ENCODE measurements around the gene TRMT1L.
A peak's percentile ranks its signal among the peaks of the same experiment; 100 is the strongest.

Gene TRMT1L

DNA sequence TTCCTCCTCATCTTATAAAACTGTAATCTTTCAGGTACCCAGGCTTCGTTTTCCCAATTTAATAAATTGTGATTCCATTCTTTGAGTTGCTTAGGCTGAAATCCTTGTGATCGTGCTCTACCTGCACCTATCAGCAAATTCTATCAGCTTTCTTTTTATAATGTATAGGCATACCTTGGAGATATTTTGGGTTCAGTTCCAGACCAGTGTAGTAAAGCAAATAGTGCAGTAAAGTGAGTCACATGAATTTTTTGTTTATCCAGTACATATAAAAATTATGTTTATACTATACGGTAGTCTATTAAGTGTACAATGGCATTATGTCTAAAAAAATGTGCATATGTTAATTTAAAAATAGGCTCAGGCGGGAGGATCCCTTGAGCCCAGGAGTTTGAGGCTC is 5.7 kb upstream of the TRMT1L start:
- TF ChIP-seq, protein P1, sequence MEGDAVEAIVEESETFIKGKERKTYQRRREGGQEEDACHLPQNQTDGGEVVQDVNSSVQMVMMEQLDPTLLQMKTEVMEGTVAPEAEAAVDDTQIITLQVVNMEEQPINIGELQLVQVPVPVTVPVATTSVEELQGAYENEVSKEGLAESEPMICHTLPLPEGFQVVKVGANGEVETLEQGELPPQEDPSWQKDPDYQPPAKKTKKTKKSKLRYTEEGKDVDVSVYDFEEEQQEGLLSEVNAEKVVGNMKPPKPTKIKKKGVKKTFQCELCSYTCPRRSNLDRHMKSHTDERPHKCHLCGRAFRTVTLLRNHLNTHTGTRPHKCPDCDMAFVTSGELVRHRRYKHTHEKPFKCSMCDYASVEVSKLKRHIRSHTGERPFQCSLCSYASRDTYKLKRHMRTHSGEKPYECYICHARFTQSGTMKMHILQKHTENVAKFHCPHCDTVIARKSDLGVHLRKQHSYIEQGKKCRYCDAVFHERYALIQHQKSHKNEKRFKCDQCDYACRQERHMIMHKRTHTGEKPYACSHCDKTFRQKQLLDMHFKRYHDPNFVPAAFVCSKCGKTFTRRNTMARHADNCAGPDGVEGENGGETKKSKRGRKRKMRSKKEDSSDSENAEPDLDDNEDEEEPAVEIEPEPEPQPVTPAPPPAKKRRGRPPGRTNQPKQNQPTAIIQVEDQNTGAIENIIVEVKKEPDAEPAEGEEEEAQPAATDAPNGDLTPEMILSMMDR (IDR thresholded peaks at IDR 0.05; ENCODE audit: insufficient read depth, low read depth, low read length, missing control alignments), result no peak
- H3K4me3 ChIP-seq (ENCODE audit: low read length), result no peak overlapping the region
- DNase-seq (ENCODE audit: low read depth), result no peak

DNA sequence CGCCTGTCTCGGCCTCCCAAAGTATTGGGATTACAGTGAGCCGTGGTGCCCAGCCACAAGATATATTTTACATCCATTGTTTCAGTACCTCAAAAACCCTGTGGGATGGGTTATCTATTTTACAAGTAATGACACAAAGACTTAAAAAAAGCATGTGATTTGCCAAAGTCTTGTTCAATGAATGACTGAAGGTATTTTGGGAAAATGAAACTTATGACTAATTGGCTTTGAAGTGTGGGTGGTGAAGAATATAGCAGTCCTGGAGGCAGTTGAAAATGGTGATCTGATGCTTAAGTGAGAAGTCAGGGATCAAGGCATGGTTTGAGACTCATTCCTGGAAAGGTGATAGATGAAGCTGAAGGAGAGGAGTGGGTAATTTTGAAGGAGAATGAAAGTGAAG is 3.2 kb upstream of the TRMT1L start:
- H3K4me3 ChIP-seq (ENCODE audit: low read length), result no peak overlapping the region
- peak; percentile 21 for DNase-seq (ENCODE audit: low read depth)
- TF ChIP-seq, protein P1 (IDR thresholded peaks at IDR 0.05; ENCODE audit: insufficient read depth, low read depth, low read length, missing control alignments), result no peak

DNA sequence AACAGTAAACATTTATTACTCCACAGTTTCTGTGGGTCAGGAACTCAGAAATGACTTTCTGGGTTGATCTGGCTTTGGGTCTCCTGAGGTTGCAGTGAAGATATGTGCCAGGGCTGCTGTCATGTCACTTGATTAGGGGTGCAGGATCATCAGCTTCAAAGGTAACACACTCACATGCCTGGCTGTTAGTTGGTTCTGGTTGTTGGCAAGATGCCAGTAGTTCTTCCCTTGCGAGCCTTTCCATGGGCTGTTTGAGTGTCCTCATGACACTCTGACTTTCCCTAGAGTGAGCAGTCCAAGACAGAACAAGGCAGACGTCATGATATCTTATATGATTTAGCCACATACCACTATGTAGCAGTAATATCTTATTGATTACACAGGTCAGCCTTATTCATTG is 2.0 kb upstream of the TRMT1L start:
- no peak for DNase-seq (ENCODE audit: low read depth)
- TF ChIP-seq, protein P1 (IDR thresholded peaks at IDR 0.05; ENCODE audit: insufficient read depth, low read depth, low read length, missing control alignments), result no peak
- H3K4me3 ChIP-seq (ENCODE audit: low read length), result no peak overlapping the region

DNA sequence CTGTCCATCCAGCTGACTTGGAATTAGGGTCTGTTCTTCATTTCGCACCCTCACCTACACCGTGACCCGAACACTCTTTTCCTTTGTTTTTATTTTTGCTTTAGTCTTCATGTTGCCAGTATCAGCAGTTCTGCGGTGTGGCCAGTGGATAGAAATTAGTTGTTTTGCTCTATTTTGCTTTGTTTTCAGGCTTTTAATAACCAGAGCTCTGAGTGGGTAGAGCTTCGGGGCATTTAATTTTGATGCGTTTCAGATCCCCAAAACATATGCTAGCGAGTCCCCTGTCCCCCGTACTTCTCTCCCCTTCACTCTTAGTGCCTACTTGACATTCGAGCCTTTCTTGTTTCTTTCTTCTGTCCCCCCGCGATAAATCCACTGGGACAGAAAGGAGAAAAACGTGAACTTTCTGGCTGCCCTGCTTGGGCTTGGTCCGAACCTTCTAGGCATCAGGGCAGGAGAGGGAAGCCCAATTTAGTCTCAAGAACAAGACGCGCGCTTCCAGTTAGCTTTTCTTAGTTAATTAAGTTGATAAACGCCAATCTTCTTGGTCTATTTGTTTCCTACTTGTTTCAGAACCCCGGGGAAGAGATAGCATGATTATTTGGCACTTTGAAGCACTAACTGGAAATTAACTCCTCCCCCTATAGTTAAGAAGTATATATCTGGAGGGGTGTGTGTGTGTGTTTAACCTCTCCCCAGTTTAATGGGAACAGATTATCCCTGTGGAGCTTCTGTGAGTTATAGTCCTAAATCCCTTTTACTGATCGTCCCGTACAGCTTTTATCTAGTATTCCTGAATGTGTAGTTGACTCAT is 1.1 kb upstream of the TRMT1L start:
- peak; percentile 13 for DNase-seq (ENCODE audit: low read depth)
- TF ChIP-seq, protein P1 (IDR thresholded peaks at IDR 0.05; ENCODE audit: insufficient read depth, low read depth, low read length, missing control alignments), result no peak
- H3K4me3 ChIP-seq (ENCODE audit: low read length), result peak overlapping the region; percentile 94

DNA sequence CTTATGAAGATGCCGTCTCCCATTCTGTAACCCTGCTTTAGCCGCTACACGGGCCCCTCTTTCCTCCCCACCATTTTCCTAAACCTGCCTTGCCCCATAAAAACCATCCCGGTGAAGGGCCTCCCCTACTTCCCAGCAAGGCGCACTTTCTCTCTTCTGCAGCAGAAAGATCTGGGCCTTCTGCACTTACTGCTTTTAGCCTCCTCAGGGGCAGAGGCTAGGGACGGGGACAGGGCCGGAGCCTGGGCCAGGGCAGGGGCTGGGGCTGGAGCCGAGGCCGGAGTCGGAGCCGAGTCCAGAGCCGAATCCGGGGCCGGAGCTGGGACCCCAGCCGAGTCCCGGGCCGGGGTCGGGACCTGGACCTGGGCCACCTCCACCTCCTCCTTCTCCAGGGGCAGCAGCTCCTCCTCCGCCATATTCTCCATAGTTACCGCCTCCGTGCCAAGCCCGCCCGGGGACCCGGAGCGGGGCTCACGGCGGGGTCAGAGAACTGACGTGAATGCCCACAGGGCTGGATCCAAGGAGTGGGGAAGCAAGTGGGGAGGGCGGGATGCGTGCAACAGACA is 382 bp downstream of the TRMT1L start:
- DNase-seq (ENCODE audit: low read depth), result peak; percentile 16
- TF ChIP-seq, protein P1 (IDR thresholded peaks at IDR 0.05; ENCODE audit: insufficient read depth, low read depth, low read length, missing control alignments), result no peak
- H3K4me3 ChIP-seq (ENCODE audit: low read length), result peak overlapping the region; percentile 94

- TF ChIP-seq, protein P1 (IDR thresholded peaks at IDR 0.05; ENCODE audit: insufficient read depth, low read depth, low read length, missing control alignments), result no peak
- H3K4me3 ChIP-seq (ENCODE audit: low read length), result peak overlapping the region; percentile 94
- peak; percentile 40 for DNase-seq (ENCODE audit: low read depth)
Measured at GRCh38 chr1:185155600-185156287, 1.0 kb downstream of the TRMT1L start.
